Sciatic nerve (tissue), 2 donors: ENCODE results near the gene ZNF160. TPM values are rescaled to one million over a fixed set of nuclear protein-coding genes. Genes with fewer than 3 reads are reported as not detected.
"Not testable (repeated sequence)": the region's sequence is repeated elsewhere in the genome, so short reads cannot be mapped to it uniquely, and the experiment has no call there.

Experiments
- ATAC-seq: fragments of 200-7000 bp; cut with Tn5 transposase; one replicate; pipeline ENCODE4 v1.9.1; 2020; ENCODE audit warnings: mild to moderate bottlenecking, moderate library complexity
- DNase-seq: peaks from one replicate; pipeline ENCODE4 v3.0.0-alpha.2; 2020; ENCODE audit warnings: low spot score
- intact Hi-C: fragments of 100-400 bp; cut with DNase I; formaldehyde crosslinking; loops from one replicate; pipeline ENCODE4 v1.14.2; 2022
- total RNA-seq: library from RNA; stranded (reverse); fragmentation: NEBNext Ultra II Directional; extraction: Animal tissue kit (Norgen Biotek cat#: 25700); gene quantifications from one replicate; pipeline ENCODE4 v1.2.1, GENCODE V29; 2021
- donor health status: DM: no; HTN: no; CAD: no.
- donor health status: DM: no; HTN: no; CAD: no.

ZNF160 gene
- total RNA-seq, result 48.1 TPM

- DNase-seq (peak; percentile 99), ATAC-seq (peak; percentile 100)
- intact Hi-C loops, result no loop called here
Observed at GRCh38 chr19:53103234-53104203, at the start of gene ZNF160. Gene ZNF160 (minus strand): TSS chr19:53103422. CDS start chr19:53086276, 17,146 bp downstream.

- intact Hi-C loops, result no loop called here
- DNase-seq, result no peak
- ATAC-seq, result no peak
Observed at GRCh38 chr19:53147645-53148044, 44.4 kb upstream of the ZNF160 start.

- intact Hi-C loops, result no loop called here
- no peak for ATAC-seq
- DNase-seq, result no peak
Observed at GRCh38 chr19:53140351-53140750, 37.1 kb upstream of the ZNF160 start.

GRCh38 chr19:53136432-53136831, 33.2 kb upstream of the ZNF160 start:
- ATAC-seq (no peak), DNase-seq (no peak)
- intact Hi-C loops, result no loop called here

- DNase-seq (peak; percentile 85), ATAC-seq (peak; percentile 95)
- intact Hi-C loops, result no loop called here
Observed at GRCh38 chr19:53132141-53132991, 29.1 kb upstream of the ZNF160 start, which contains the start of gene ZNF415. Gene ZNF415 (minus strand): TSS chr19:53132910. CDS start chr19:53122676, 10,234 bp downstream.

GRCh38 chr19:53131727-53132126, 28.5 kb upstream of the ZNF160 start:
- ATAC-seq (no peak), DNase-seq (no peak)
- intact Hi-C loops, result no loop called here

- ATAC-seq, result no peak
- intact Hi-C loops, result no loop called here
Observed at GRCh38 chr19:53131085-53131590, 27.9 kb upstream of the ZNF160 start.

GRCh38 chr19:53130506-53130905, 27.3 kb upstream of the ZNF160 start:
- DNase-seq (no peak), ATAC-seq (no peak)
- intact Hi-C loops, result no loop called here

More at GRCh38 chr19:53131085-53131590, 27.9 kb upstream of the ZNF160 start:
- DNase-seq, result no peak

GRCh38 chr19:53126733-53127526, 23.7 kb upstream of the ZNF160 start:
- intact Hi-C loops, DNase-seq, ATAC-seq: not testable (repeated sequence)

GRCh38 chr19:53123400-53123799, 20.2 kb upstream of the ZNF160 start:
- intact Hi-C loops, result no loop called here
- DNase-seq (no peak), ATAC-seq (no peak)

- no peak for DNase-seq
- intact Hi-C loops, result no loop called here
- ATAC-seq, result no peak
Observed at GRCh38 chr19:53112286-53112685, 9.1 kb upstream of the ZNF160 start.

- DNase-seq, result no peak
- no peak for ATAC-seq
- intact Hi-C loops, result no loop called here
Observed at GRCh38 chr19:53109527-53109926, 6.3 kb upstream of the ZNF160 start.

GRCh38 chr19:53102756-53103233, 427 bp downstream of the ZNF160 start:
- intact Hi-C loops, result no loop called here
- DNase-seq (no peak), ATAC-seq (peak; percentile 48)

GRCh38 chr19:53102206-53102755, 941 bp downstream of the ZNF160 start:
- no peak for DNase-seq
- ATAC-seq, result no peak
- intact Hi-C loops, result no loop called here

- ATAC-seq (no peak), DNase-seq (no peak)
- intact Hi-C loops, result no loop called here
Observed at GRCh38 chr19:53101518-53101917, 1.7 kb downstream of the ZNF160 start.

GRCh38 chr19:53098570-53098969, 4.7 kb downstream of the ZNF160 start:
- ATAC-seq, DNase-seq, intact Hi-C loops: not testable (repeated sequence)

GRCh38 chr19:53096982-53097690, 6.1 kb downstream of the ZNF160 start:
- ATAC-seq, result not testable (repeated sequence)

More at GRCh38 chr19:53096982-53097690, 6.1 kb downstream of the ZNF160 start:
- DNase-seq, intact Hi-C loops: not testable (repeated sequence)
